GM21529 (cell line): Measurements from ENCODE around the gene LRRC75A.
"Not testable (repeated sequence)": the region's sequence is repeated elsewhere in the genome, so short reads cannot be mapped to it uniquely, and the experiment has no call there.

Source experiments
- ATAC-seq: cut with Tn5 transposase; IDR thresholded peaks from one replicate; pipeline ENCODE4 v1.9.1; 2021; ENCODE audit not compliant: unreplicated experiment

Gene LRRC75A

DNA sequence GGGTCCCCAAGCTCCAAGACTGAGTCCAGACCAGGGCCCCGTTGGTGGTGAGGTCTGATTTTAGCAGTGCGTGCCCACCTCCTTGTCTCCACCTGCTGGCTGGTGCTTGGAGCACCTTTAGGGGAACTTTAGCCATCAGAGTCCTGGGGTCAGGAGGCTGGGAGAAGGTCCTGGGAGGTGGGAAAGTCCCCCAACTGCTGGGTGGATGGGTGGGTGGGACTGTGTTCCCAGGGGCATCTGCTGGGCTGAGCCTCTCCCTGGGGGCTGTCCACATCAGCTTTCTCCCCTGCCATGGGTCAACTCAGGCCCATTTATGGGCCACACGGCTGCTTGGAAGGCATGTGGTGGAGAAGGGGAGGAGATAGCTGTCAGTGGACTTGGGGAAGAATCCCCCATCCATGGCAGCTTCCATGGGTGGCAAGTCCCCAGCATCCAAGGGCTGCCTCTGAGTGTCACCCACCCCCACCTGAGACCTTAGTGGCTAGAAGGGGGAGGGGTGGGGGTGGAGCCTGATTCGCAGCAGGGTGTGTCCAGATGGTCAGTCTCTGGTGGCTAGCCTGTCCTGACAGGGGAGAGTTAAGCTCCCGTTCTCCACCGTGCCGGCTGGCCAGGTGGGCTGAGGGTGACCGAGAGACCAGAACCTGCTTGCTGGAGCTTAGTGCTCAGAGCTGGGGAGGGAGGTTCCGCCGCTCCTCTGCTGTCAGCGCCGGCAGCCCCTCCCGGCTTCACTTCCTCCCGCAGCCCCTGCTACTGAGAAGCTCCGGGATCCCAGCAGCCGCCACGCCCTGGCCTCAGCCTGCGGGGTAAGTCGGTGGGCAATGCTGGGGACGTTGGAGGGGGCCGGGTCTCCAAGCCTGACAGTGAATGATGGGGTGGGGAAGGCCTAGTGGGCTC lies 76.7 kb downstream of the LRRC75A start, which contains the start of gene TRPV2:
Gene TRPV2 (plus strand): TSS at position 541 of the 894 bp plus-strand sequence. CDS start 2,098 bp downstream, outside the sequence.
- no peak for ATAC-seq

DNA sequence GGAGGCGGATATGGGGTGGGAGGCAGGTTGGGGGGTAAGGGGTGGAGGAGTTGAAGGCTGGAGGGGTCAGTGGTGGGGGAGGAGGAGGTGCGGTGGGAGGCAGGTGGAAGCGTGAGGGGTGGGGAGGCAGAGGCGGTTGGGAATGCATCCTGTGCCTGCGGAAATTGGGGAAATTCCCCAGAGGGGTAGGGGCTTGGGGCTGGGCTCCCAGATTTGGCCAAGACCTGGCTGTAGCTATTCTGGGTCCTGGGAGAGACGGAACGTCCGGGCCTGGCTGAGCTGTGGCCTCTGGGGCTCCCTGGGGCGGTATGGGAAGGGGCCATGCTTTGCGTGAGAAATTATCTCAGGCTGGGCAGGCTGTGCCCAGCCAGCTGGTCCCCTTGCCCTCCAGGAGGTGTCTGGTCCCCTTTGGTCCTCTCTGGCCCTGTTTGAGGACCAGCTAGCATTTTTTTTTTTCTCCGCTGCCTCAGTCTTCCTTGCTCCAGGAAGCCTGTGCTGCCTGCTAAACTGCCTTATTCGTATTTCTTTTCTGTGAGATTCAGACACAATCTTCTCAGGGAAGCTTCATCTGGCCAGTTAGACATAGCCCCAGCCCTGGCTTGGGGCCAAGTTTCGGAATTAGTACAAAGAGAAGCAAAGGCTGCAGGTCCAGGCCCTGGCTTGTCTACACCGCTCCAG lies 83.9 kb downstream of the LRRC75A start:
- ATAC-seq = peak; percentile 95

DNA sequence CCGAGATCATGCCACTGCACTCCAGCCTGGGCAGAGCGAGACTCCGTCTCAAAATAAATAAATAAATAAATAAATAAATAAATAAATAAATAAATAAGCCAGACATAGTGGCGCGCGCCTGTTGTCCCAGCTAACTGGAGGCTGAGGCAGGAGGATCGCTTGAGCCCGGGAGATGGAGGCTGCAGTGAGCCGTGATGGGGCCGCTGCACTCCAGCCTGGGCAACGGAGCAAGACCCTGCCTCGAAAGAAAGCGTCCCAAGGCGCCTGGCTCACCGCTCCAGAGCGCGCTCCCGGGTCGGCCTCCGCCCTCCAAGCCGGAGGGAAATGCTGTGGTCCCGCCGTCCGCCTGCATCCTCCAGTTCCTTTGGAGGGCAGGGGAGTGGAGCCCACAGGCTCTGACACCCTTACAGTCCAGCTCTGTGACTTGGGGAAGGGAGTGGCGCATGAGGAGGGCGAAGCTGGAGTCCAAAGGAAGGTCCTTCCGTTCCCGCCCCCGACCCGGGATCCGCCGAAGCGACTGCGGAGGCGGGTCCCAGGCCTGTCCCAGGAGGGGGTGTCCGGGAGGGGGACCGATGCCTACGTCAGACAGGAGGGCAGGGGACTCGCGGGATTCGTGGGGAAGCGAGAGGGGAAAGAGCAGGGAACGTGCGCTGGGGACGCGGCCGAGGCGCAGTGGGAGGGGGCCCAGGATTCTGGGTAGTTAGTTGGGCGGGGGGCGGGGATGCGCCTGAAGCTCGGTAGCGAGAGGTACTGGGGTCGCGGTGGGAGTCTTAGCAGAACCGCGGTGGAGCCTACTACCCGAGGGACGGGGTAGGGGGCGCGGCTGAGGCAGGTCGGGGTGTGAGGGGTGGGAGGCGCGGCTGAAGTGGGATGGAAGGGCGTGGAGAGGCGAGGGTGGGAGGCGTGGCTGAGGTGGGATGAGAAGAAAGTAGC lies 85.0 kb downstream of the LRRC75A start:
- no peak for ATAC-seq

DNA sequence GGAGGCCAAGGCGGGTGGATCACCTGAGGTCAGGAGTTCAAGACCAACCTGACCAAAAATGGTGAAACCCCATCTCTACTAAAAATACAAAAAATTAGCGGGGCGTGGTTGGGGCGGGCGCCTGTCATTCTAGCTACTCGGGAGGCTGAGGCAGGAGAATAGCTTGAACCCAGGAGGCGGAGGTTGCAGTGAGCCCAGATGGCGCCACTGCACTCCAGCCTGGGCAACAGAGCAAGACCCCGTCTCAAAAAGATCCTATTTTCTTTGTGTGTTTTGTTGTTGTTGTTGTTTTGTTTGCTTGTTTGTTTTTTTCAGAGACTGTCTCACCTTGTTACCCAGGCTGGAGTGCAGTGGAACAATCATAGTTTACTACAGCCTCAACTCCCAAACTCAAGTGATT lies 88.1 kb downstream of the LRRC75A start:
- not testable (repeated sequence) for ATAC-seq

DNA sequence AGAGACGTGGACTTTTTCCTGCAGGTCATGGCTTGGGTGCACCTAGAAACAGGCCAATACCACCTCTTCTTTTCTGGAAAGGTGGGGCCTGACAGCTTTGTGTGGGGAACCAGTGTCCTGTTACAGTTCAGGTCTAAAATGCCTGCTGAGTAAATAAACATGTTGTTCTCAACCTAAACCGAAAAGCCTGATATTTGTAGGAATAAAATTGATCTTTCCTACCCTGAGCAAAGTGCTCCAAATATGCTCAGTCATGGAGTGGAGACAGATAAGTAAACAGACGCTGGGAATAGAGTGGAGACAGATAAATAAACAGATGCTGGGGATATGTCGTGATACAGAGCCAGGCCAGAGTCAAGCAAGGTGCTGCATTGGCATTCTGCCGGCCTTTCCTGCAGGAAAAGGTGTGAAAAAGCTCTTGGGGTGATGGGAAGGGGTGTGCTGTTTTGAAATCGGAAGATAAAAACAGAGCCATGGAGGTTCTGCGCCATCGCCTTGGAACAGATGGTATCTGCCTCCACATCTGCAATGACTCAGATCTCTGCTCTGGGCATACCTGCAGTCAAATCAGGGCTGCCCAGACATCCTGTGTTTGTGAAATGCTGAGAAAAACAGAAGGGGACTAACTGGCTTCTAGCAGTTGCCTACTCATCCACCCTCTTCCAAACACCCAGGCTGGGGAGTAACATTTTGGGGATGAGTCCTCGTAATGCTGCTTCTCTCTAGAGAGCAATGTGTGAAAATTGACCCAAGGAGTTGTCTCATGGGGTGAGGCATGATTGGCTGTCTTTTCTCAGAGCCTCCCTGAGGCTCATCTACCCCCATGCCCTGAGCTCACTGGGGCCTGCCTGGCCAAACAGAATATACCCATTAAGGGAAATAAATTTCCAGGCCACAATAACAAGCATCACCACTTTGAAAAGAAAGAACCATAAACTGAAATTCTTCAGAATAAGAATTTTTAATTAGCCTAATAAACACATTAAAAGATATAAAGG lies 93.4 kb downstream of the LRRC75A start:
- ATAC-seq = peak; percentile 79

DNA sequence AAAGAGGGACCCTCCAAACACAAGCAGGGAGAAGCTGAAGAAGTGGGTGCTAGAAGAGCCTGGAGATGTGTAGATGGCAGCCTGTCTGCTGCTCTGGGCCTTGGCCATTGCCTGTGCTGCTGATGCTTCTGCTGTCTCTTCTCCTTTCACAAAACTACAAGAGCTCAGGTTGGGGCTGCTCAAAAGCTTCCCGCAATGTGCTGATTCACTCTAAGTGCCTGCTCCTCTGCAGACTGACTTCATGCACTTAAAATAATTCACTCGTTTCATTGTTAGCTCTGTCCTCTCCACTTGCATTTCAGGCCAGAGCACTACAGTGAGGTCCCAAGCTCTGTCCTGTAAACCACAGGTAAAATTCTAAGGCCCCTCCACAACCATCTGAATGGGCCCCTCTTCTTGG lies 95.3 kb downstream of the LRRC75A start:
- ATAC-seq = not testable (repeated sequence)

DNA sequence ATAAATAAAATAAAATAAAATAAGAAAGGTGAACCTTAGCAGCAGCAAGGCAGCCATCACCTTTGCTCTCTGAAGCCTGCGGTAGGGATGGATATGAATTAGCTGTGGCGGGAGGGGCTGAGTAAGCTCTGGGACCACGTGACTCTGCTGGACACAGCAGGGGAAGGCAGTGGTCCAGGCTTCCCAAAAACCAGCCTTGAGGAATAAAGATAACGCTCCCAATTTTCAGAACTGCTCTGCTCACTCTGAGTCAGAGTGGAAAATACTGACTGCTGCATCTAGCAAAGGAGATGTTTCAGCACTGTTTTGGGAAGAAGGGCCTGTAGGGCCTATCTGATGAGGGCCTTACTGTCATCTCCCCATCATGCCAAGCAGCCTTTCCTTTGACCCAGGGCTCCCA lies 96.1 kb downstream of the LRRC75A start:
- not testable (repeated sequence) for ATAC-seq

DNA sequence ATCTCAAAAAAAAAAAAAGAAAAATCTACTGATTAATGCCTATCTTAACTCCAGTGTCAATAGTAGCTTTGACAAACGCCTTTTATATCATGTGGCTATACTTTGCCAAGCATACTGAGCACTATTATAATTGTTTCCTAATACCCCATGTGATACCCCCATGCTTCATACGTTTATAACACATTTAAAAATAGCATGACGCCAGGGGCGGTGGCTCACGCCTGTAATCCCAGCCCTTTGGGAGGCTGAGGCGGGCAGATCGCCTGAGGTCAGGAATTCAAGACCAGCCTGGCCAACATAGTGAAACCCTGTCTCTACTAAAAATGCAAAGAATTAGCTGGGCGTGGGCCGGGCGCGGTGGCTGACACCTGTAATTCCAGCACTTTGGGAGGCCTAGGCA lies 99.5 kb downstream of the LRRC75A start:
- ATAC-seq = not testable (repeated sequence)
